DND-41 (cell line): Measurements from ENCODE around the gene DDX3X.
"Not testable (repeated sequence)": the region's sequence is repeated elsewhere in the genome, so short reads cannot be mapped to it uniquely, and the experiment has no call there.

Experiments used
- ATAC-seq: fragments of 200-7000 bp; cut with Tn5 transposase; 3 replicates; pipeline ENCODE4 v1.9.1; 2021; ENCODE audit warnings: low read depth; ENCODE audit not compliant: insufficient read depth
- DNase-seq: peaks from one replicate; pipeline ENCODE4 v3.0.0-alpha.2; 2020
- H2AFZ ChIP-seq: 2 replicates; pipeline ENCODE4 v1.6.0; 2012; ENCODE audit warnings: low read depth, low read length
- H3K27ac ChIP-seq: 2 replicates; pipeline ENCODE4 v1.5.1; 2012; ENCODE audit warnings: low read length, inconsistent platforms
- H3K27me3 ChIP-seq: fragments of 200-600 bp; sonication (generic); 2 replicates; pipeline ENCODE4 v1.6.0; 2012; ENCODE audit warnings: low read length, mild to moderate bottlenecking, inconsistent platforms; ENCODE audit not compliant: insufficient read depth, poor library complexity
- H3K36me3 ChIP-seq: 2 replicates; pipeline ENCODE4 v1.5.1; 2012; ENCODE audit warnings: low read length, inconsistent platforms; ENCODE audit not compliant: insufficient read depth
- H3K4me1 ChIP-seq: 2 replicates; pipeline ENCODE4 v1.5.1; 2012; ENCODE audit warnings: mild to moderate bottlenecking, low read length; ENCODE audit not compliant: insufficient read depth
- H3K4me2 ChIP-seq: 2 replicates; pipeline ENCODE4 v1.6.0; 2012; ENCODE audit warnings: mild to moderate bottlenecking, moderate library complexity, low read length, inconsistent platforms; ENCODE audit not compliant: insufficient read depth
- H3K4me3 ChIP-seq, 2 experiments: fragments of 200-600 bp in 1 of 2; shearing (Covaris generic) in 1 of 2; 2 replicates each; pipeline ENCODE4 v1.5.1; 2012 to 2016; ENCODE audit warnings: inconsistent platforms in 2 of 2, low read length in 2 of 2, mild to moderate bottlenecking in 2 of 2, low read depth in 1 of 2, moderate library complexity in 1 of 2
- H3K79me2 ChIP-seq: 2 replicates; pipeline ENCODE4 v1.6.0; 2012; ENCODE audit warnings: low read length, inconsistent platforms; ENCODE audit not compliant: insufficient read depth
- H3K9ac ChIP-seq: 2 replicates; pipeline ENCODE4 v1.6.0; 2012; ENCODE audit warnings: low read depth, mild to moderate bottlenecking, inconsistent platforms, low read length, moderate library complexity
- H3K9me3 ChIP-seq: 2 replicates; pipeline ENCODE4 v1.5.1; 2012; ENCODE audit warnings: low read length, moderate library complexity, mild to moderate bottlenecking, inconsistent platforms; ENCODE audit not compliant: insufficient read depth, severe bottlenecking
- H4K20me1 ChIP-seq: 2 replicates; pipeline ENCODE4 v1.6.0; 2012; ENCODE audit warnings: low read length; ENCODE audit not compliant: insufficient read depth
- EZH2 ChIP-seq: IDR thresholded peaks from 3 replicates; pipeline ENCODE4 v1.6.1; 2012; ENCODE audit warnings: borderline replicate concordance, low read depth, mild to moderate bottlenecking, moderate library complexity, low read length, inconsistent platforms; ENCODE audit not compliant: severe bottlenecking
- TF ChIP-seq, protein P1 (sequence below): IDR thresholded peaks from 2 replicates; pipeline ENCODE4 v1.5.1; 2012; ENCODE audit warnings: borderline replicate concordance, low read length, moderate library complexity, mild to moderate bottlenecking; ENCODE audit not compliant: poor library complexity, severe bottlenecking; ENCODE audit errors: extremely low read depth

Gene DDX3X

DNA sequence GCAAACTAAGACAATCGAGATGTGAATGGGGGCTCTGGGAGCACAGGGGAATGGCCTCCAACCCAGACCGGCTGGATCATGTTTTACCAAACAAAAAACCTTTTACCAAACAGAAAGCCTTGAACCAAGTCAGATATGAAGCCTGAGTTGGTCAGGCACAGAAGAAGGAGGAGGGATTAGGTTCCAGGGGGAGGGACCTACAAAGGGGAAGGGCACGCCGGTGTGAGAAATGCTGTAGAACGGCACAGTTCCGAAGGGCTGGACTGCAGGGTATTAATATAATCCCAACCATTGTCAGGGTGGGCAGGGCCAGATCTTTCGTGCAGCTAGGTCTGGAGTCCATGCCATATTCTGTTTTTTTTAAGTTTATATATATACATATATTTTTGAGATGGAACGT is 60.3 kb downstream of the DDX3X start:
- no peak for ATAC-seq
- Histone ChIP-seq H3K4me2 (no peak overlapping the region), H3K79me2 (no peaks in the 10 kb centered on the region), H3K36me3 (no peaks in the 10 kb centered on the region), H3K27ac (no peak overlapping the region), H3K4me1 (no peaks in the 10 kb centered on the region), H3K9me3 (no peaks in the 10 kb centered on the region), H3K9ac (no peak overlapping the region), H4K20me1 (no peaks in the 10 kb centered on the region), H2AFZ (no peak overlapping the region), H3K4me3 (no peak overlapping the region), H3K27me3 (no peaks in the 10 kb centered on the region)
- TF ChIP-seq EZH2: no peak
- TF ChIP-seq, protein P1, sequence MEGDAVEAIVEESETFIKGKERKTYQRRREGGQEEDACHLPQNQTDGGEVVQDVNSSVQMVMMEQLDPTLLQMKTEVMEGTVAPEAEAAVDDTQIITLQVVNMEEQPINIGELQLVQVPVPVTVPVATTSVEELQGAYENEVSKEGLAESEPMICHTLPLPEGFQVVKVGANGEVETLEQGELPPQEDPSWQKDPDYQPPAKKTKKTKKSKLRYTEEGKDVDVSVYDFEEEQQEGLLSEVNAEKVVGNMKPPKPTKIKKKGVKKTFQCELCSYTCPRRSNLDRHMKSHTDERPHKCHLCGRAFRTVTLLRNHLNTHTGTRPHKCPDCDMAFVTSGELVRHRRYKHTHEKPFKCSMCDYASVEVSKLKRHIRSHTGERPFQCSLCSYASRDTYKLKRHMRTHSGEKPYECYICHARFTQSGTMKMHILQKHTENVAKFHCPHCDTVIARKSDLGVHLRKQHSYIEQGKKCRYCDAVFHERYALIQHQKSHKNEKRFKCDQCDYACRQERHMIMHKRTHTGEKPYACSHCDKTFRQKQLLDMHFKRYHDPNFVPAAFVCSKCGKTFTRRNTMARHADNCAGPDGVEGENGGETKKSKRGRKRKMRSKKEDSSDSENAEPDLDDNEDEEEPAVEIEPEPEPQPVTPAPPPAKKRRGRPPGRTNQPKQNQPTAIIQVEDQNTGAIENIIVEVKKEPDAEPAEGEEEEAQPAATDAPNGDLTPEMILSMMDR: no peak
- DNase-seq: no peak

DNA sequence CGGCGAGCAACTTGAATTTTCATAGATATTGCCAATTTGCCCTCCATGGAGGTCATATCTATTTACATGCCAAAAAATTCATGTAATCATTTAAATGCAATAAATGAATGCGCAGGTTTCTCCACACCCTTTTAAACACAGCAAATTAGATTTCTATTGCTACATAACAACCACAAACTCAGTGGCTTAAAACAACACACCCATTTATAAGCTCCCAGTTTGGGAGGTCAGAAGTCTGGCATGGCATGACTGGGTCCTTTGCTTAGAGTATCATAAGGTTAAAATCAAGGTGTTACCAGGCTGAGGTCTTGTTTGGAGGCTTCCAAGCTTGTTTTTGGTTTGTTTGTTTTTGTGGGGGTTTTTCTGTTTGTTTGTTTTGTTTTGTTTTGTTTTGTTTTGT is 63.3 kb downstream of the DDX3X start:
- no peaks in the 10 kb centered on the region for H3K4me1 ChIP-seq
- H3K27ac ChIP-seq: no peak overlapping the region
- no peak overlapping the region for H3K9ac ChIP-seq
- ATAC-seq (no peak), DNase-seq (no peak)
- no peaks in the 10 kb centered on the region for H3K79me2 ChIP-seq
- no peaks in the 10 kb centered on the region for H3K36me3 ChIP-seq
- H3K4me2 ChIP-seq: no peak overlapping the region
- no peaks in the 10 kb centered on the region for H3K9me3 ChIP-seq
- no peak overlapping the region for H2AFZ ChIP-seq
- no peaks in the 10 kb centered on the region for H3K27me3 ChIP-seq
- TF ChIP-seq EZH2: no peak
- TF ChIP-seq, protein P1: no peak
- H4K20me1 ChIP-seq: no peaks in the 10 kb centered on the region
- no peak overlapping the region for H3K4me3 ChIP-seq

- H3K36me3 ChIP-seq: no peaks in the 10 kb centered on the region
- H3K27ac ChIP-seq: no peak overlapping the region
- no peak for ATAC-seq
- H3K9me3 ChIP-seq: no peaks in the 10 kb centered on the region
- no peaks in the 10 kb centered on the region for H4K20me1 ChIP-seq
- H3K27me3 ChIP-seq: no peaks in the 10 kb centered on the region
- H2AFZ ChIP-seq: no peak overlapping the region
- no peak overlapping the region for H3K9ac ChIP-seq
- H3K79me2 ChIP-seq: no peaks in the 10 kb centered on the region
- no peak for TF ChIP-seq EZH2
- TF ChIP-seq, protein P1: no peak
- H3K4me3 ChIP-seq: no peak overlapping the region
- no peak overlapping the region for H3K4me2 ChIP-seq
- no peak for DNase-seq
- no peaks in the 10 kb centered on the region for H3K4me1 ChIP-seq
Measured at GRCh38 chrX:41397768-41398167, 63.8 kb downstream of the DDX3X start.

DNA sequence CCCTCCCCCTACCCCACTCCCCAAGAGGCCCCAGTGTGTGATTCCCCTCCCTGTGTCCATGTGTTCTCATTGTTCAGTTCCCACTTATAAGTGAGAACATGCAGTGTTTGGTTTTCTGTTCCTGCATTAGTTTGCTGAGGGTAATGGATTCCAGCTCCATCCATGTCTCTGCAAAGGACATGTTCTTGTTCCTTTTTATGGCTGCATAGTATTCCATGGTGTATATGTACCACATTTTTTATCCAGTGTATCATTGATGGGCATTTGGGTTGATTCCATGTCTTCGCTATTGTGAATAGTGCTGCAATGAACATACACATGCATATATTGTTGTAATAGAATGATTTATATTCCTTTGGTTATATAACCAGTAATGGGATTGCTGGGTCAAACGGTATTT is 68.6 kb downstream of the DDX3X start:
- not testable (repeated sequence) for H3K27ac ChIP-seq, H3K79me2 ChIP-seq, ATAC-seq, H3K36me3 ChIP-seq, H2AFZ ChIP-seq, H3K27me3 ChIP-seq, DNase-seq, H3K9ac ChIP-seq, H3K4me2 ChIP-seq, H3K4me3 ChIP-seq, H4K20me1 ChIP-seq, H3K9me3 ChIP-seq, H3K4me1 ChIP-seq
